ENCODE data around the gene LCNL1. TPM values are rescaled to one million over a fixed set of nuclear protein-coding genes. Genes with fewer than 3 reads are reported as not detected.

The LCNL1 gene
- total and polyA plus RNA-seq, 5 donors from 2014 or later: not detected

DNA sequence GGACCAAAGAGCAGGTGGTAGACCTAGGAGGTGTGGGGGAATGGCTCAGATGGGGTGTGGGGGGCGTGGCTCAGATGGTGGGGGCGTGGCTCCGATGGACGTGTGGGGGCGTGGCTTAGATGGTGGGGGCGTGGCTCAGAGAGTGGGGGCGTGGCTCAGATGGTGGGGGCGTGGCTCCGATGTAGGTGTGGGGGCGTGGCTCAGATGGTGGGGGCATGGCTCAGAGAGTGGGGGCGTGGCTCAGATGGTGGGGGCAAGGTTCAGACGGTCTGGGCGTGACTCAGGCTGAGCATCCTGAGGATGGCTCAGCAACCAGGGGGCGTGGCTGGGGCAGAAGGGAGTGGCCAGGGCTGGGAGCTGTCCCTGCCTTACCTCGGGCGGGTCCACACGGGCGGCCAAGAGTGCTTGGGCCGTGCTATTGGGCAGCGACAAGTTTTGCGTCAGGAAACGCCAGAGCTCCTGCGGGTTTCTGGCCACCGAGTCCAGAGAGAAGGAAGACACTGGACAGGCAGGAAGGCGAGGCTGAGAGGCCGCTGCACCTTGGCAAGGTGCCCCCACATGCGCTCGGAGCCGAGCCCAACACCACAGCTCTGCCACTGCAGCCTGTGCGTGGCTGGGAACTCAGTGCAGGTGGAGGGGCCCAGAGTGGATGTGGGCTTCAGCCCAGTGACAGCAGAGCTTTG is 39.3 kb downstream of the LCNL1 start:
- Histone ChIP-seq H3K4me1 (ENCODE audit: control insufficient read depth, insufficient read depth, low read length, poor library complexity, severe bottlenecking) (peaks cover 14% of the 10 kb centered on the region), H3K36me3 (ENCODE audit: control insufficient read depth, insufficient read depth, low read length) (no peaks in the 10 kb centered on the region), H3K4me3 (ENCODE audit: low read depth, low read length) (no peak overlapping the region), H3K9me3 (ENCODE audit: control insufficient read depth in 2 of 2, low read length in 2 of 2) (no peaks in the 10 kb centered on the region), H3K27me3 (ENCODE audit: control insufficient read depth, insufficient read depth, low read length) (no peaks in the 10 kb centered on the region), H3K27ac (ENCODE audit: insufficient read depth, low read length, poor library complexity, severe bottlenecking) (peak overlapping the region; percentile 55)
- DNase-seq (peak; percentile 56 to 69 (median 65)), ATAC-seq (ENCODE audit: low read depth in 2 of 2) (peak; percentile 69 to 70)
- Mint-ChIP-seq H3K4me3 (peak overlapping the region in 1 of 4 donors; percentile 88), H3K27me3 (no peaks in the 10 kb centered on the region), H3K9me3 (peaks cover 0 to under 1% (median 0%) of the 10 kb centered on the region in 7 donors), H3K27ac (peak overlapping the region in 1 of 3 donors; percentile 20), H3K4me1 (peaks cover 0 to 17% (median 3%) of the 10 kb centered on the region in 4 donors), H3K36me3 (no peaks in the 10 kb centered on the region)

DNA sequence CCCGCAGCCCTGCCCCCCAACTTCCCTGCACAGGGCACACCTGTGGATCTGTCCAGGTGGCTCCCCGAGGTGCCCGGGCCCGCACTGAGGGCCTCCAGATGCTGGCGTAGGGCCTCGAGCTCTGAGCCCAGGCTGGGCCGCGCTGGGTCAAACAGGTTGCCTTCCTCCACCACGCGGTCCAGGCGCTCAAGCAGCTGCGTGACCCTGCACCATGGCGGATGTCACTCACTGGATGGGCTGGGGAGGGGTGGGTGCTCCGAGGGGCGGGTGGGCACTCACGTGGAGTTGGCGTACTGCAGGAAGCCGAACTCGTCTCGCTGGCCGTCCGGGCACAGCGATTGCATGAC is 39.8 kb downstream of the LCNL1 start:
- Histone ChIP-seq H3K27me3 (ENCODE audit: control insufficient read depth, insufficient read depth, low read length) (no peaks in the 10 kb centered on the region), H3K4me3 (ENCODE audit: low read depth, low read length) (no peak overlapping the region), H3K4me1 (ENCODE audit: control insufficient read depth, insufficient read depth, low read length, poor library complexity, severe bottlenecking) (peaks cover 19% of the 10 kb centered on the region), H3K27ac (ENCODE audit: insufficient read depth, low read length, poor library complexity, severe bottlenecking) (no peak overlapping the region), H3K9me3 (ENCODE audit: control insufficient read depth in 2 of 2, low read length in 2 of 2) (no peaks in the 10 kb centered on the region), H3K36me3 (ENCODE audit: control insufficient read depth, insufficient read depth, low read length) (no peaks in the 10 kb centered on the region)
- Mint-ChIP-seq H3K4me1 (peaks cover 0 to 20% (median 3%) of the 10 kb centered on the region in 4 donors), H3K9me3 (no peaks in the 10 kb centered on the region), H3K27me3 (no peaks in the 10 kb centered on the region), H3K27ac (no peak overlapping the region), H3K4me3 (peak overlapping the region in 1 of 4 donors; percentile 47), H3K36me3 (no peaks in the 10 kb centered on the region)
- DNase-seq (no peak), ATAC-seq (ENCODE audit: low read depth in 2 of 2) (no peak)

DNA sequence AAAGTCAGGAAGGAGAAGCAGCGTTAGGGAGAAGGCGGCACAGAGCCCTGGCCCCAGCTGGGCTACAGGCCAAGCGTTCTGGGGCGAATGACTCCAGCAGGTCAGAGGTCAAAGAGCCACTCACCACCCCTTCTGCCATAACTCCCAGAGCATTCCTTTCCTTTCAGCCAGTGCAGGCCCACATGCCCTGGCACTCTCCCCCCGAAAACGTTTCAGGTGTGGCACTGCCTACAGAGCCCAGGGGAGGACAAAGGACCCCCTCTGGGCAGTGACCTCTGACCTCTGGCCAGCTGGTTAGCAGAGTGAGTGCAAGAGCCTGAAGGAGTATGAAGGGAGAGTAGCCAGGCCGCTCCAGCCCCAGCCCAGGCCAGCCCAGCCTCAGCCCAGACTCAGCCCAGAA is 40.4 kb downstream of the LCNL1 start:
- Mint-ChIP-seq H3K36me3 (no peaks in the 10 kb centered on the region), H3K27me3 (no peaks in the 10 kb centered on the region), H3K9me3 (no peaks in the 10 kb centered on the region), H3K27ac (no peak overlapping the region), H3K4me3 (peak overlapping the region in 1 of 4 donors; percentile 47), H3K4me1 (peaks cover 0 to 20% (median 3%) of the 10 kb centered on the region in 4 donors)
- DNase-seq (no peak), ATAC-seq (ENCODE audit: low read depth in 2 of 2) (no peak)
- no peak overlapping the region for H3K4me3 ChIP-seq (ENCODE audit: low read depth, low read length)
- H3K9me3 ChIP-seq (ENCODE audit: control insufficient read depth in 2 of 2, low read length in 2 of 2): no peaks in the 10 kb centered on the region
- peaks cover 19% of the 10 kb centered on the region for H3K4me1 ChIP-seq (ENCODE audit: control insufficient read depth, insufficient read depth, low read length, poor library complexity, severe bottlenecking)
- H3K36me3 ChIP-seq (ENCODE audit: control insufficient read depth, insufficient read depth, low read length): no peaks in the 10 kb centered on the region
- H3K27me3 ChIP-seq (ENCODE audit: control insufficient read depth, insufficient read depth, low read length): no peaks in the 10 kb centered on the region
- H3K27ac ChIP-seq (ENCODE audit: insufficient read depth, low read length, poor library complexity, severe bottlenecking): no peak overlapping the region

DNA sequence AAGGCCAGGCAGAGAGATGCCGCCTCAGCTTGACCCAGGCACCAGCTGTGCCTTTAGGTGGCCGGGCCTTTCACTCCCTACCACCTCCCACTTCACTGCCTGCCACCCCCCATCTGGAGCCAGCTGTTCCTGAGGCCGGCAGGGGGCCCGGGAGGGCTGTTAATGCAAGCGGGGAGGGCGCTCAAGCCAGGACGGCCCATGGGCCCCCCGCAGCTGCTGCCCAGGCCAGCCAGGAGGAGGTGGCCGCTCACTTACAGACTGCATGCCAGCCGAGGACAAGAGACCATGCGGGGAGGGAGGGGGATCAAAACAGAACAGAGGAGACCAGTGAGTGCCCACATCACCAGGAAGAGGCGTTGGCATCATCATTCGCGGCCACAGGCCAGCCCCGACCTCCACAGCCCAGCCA is 40.8 kb downstream of the LCNL1 start:
- no peaks in the 10 kb centered on the region for H3K36me3 ChIP-seq (ENCODE audit: control insufficient read depth, insufficient read depth, low read length)
- Mint-ChIP-seq H3K27me3 (no peaks in the 10 kb centered on the region), H3K9me3 (no peaks in the 10 kb centered on the region), H3K27ac (peak overlapping the region in 1 of 3 donors; percentile 42), H3K4me1 (peaks cover 0 to 20% (median 3%) of the 10 kb centered on the region in 4 donors), H3K36me3 (no peaks in the 10 kb centered on the region), H3K4me3 (no peak overlapping the region)
- H3K9me3 ChIP-seq (ENCODE audit: control insufficient read depth in 2 of 2, low read length in 2 of 2): no peaks in the 10 kb centered on the region
- H3K4me3 ChIP-seq (ENCODE audit: low read depth, low read length): no peak overlapping the region
- DNase-seq: no peak
- H3K27me3 ChIP-seq (ENCODE audit: control insufficient read depth, insufficient read depth, low read length): no peaks in the 10 kb centered on the region
- no peak for ATAC-seq (ENCODE audit: low read depth in 2 of 2)
- no peak overlapping the region for H3K27ac ChIP-seq (ENCODE audit: insufficient read depth, low read length, poor library complexity, severe bottlenecking)
- peaks cover 21% of the 10 kb centered on the region for H3K4me1 ChIP-seq (ENCODE audit: control insufficient read depth, insufficient read depth, low read length, poor library complexity, severe bottlenecking)

DNA sequence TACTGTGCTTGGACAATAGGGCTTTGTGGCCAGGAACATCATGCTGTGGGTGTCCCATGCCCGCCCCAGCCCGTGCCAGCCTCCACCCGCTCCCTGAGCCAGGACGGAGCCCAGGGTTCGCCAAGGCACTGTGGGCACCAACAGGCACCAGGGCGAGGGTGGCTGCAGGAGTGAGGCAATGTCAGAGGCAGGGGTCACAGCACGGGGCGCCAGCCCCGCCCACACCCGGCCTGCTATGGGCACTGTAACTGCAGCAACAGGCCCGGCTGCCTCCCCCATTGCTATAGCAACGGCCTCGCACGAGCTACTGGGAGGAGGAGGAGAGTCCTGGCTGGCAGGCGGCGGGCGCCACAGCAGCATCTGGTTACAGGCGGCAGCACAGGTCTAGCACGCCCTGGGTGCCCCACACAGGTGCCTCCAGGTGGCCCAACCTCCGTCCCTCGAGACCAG is 42.7 kb downstream of the LCNL1 start:
- Histone ChIP-seq H3K4me3 (ENCODE audit: low read depth, low read length) (no peak overlapping the region), H3K9me3 (ENCODE audit: control insufficient read depth in 2 of 2, low read length in 2 of 2) (no peaks in the 10 kb centered on the region), H3K27me3 (ENCODE audit: control insufficient read depth, insufficient read depth, low read length) (no peaks in the 10 kb centered on the region), H3K4me1 (ENCODE audit: control insufficient read depth, insufficient read depth, low read length, poor library complexity, severe bottlenecking) (peaks cover 40% of the 10 kb centered on the region), H3K36me3 (ENCODE audit: control insufficient read depth, insufficient read depth, low read length) (no peaks in the 10 kb centered on the region), H3K27ac (ENCODE audit: insufficient read depth, low read length, poor library complexity, severe bottlenecking) (no peak overlapping the region)
- DNase-seq (no peak), ATAC-seq (ENCODE audit: low read depth in 2 of 2) (no peak)
- Mint-ChIP-seq H3K27ac (no peak overlapping the region), H3K27me3 (no peaks in the 10 kb centered on the region), H3K36me3 (no peaks in the 10 kb centered on the region), H3K9me3 (no peaks in the 10 kb centered on the region), H3K4me1 (peaks cover 0 to 32% (median 7%) of the 10 kb centered on the region in 4 donors), H3K4me3 (peak overlapping the region in 1 of 4 donors; percentile 85)

DNA sequence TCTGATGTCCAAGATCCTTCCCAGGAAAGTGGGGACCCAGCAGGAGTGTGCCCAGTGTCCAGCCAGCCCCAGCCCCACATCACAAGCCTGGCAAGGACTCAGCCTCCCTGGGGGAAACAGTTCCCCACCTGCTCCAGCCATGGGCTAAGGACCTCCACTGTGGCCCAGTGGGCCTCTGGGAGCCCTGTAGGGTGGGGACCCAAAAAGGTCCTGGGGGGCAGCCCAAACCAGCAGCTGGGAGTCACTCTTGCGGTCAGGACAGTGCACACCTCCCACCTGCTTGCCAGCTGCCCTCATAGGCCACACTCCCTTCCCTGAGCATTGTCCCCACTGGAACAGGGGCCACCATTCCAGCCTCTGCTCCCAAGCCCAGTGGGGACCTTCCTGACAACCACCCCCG is 43.6 kb downstream of the LCNL1 start:
- Mint-ChIP-seq H3K9me3 (no peaks in the 10 kb centered on the region), H3K4me1 (peaks cover 0 to 36% (median 10%) of the 10 kb centered on the region in 4 donors), H3K4me3 (peak overlapping the region in 3 of 4 donors; percentile 57 to 89 (median 85)), H3K36me3 (no peaks in the 10 kb centered on the region), H3K27ac (no peak overlapping the region), H3K27me3 (no peaks in the 10 kb centered on the region)
- H3K27ac ChIP-seq (ENCODE audit: insufficient read depth, low read length, poor library complexity, severe bottlenecking): no peak overlapping the region
- peaks cover 49% of the 10 kb centered on the region for H3K4me1 ChIP-seq (ENCODE audit: control insufficient read depth, insufficient read depth, low read length, poor library complexity, severe bottlenecking)
- no peaks in the 10 kb centered on the region for H3K27me3 ChIP-seq (ENCODE audit: control insufficient read depth, insufficient read depth, low read length)
- no peaks in the 10 kb centered on the region for H3K9me3 ChIP-seq (ENCODE audit: control insufficient read depth in 2 of 2, low read length in 2 of 2)
- no peak for DNase-seq
- H3K4me3 ChIP-seq (ENCODE audit: low read depth, low read length): no peak overlapping the region
- ATAC-seq (ENCODE audit: low read depth in 2 of 2): no peak
- H3K36me3 ChIP-seq (ENCODE audit: control insufficient read depth, insufficient read depth, low read length): no peaks in the 10 kb centered on the region

DNA sequence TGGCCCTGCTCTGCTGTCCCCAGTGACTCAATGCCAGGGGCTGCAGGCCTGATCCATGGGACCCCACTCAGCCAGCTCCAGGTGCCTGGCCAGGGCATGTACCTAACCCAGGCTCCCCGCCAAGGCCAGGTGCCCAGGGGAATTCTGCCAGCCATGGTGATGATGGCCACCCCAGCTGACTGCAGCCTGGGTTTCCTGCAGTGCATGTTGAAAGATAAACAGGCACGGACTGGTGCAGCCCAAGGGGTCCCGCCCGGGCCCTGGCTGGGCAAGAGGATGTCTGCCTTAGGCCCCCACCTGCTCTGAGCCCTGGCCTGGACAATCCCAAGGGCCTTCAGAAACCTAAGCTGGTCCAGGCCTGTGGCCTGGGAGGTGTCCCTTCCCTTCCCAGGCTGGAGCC is 44.0 kb downstream of the LCNL1 start:
- Histone ChIP-seq H3K27ac (ENCODE audit: insufficient read depth, low read length, poor library complexity, severe bottlenecking) (no peak overlapping the region), H3K4me1 (ENCODE audit: control insufficient read depth, insufficient read depth, low read length, poor library complexity, severe bottlenecking) (peaks cover 53% of the 10 kb centered on the region), H3K4me3 (ENCODE audit: low read depth, low read length) (no peak overlapping the region), H3K27me3 (ENCODE audit: control insufficient read depth, insufficient read depth, low read length) (no peaks in the 10 kb centered on the region), H3K9me3 (ENCODE audit: control insufficient read depth in 2 of 2, low read length in 2 of 2) (no peaks in the 10 kb centered on the region), H3K36me3 (ENCODE audit: control insufficient read depth, insufficient read depth, low read length) (no peaks in the 10 kb centered on the region)
- ATAC-seq (ENCODE audit: low read depth in 2 of 2) (no peak), DNase-seq (no peak)
- Mint-ChIP-seq H3K27ac (peak overlapping the region in 2 of 3 donors; percentile 69 to 79), H3K27me3 (no peaks in the 10 kb centered on the region), H3K9me3 (no peaks in the 10 kb centered on the region), H3K36me3 (no peaks in the 10 kb centered on the region), H3K4me1 (peaks cover 0 to 39% (median 12%) of the 10 kb centered on the region in 4 donors), H3K4me3 (peak overlapping the region; percentile 70 to 89 (median 87))
